GM12873 (cell line): Measurements from ENCODE around the gene SAXO1.

Source experiments
- CTCF ChIP-seq: IDR thresholded peaks from 2 replicates; pipeline ENCODE4 v1.5.1; 2012; ENCODE audit warnings: low read depth, mild to moderate bottlenecking, moderate library complexity, low read length, control low read depth; ENCODE audit not compliant: insufficient read depth; ENCODE audit errors: missing control alignments

Gene SAXO1

GRCh38 chr9:18976709-18977531, 56.1 kb downstream of the SAXO1 start:
- no peak for TF ChIP-seq CTCF

- TF ChIP-seq CTCF: no peak
Observed at GRCh38 chr9:18976221-18976708, 56.7 kb downstream of the SAXO1 start.

GRCh38 chr9:18973348-18973747, 59.7 kb downstream of the SAXO1 start:
- no peak for TF ChIP-seq CTCF

GRCh38 chr9:18972675-18973074, 60.3 kb downstream of the SAXO1 start:
- TF ChIP-seq CTCF: no peak

- TF ChIP-seq CTCF: no peak
Observed at GRCh38 chr9:18971909-18972308, 61.1 kb downstream of the SAXO1 start.

GRCh38 chr9:18971404-18971803, 61.6 kb downstream of the SAXO1 start:
- no peak for TF ChIP-seq CTCF

- TF ChIP-seq CTCF: no peak
Observed at GRCh38 chr9:18970393-18970792, 62.6 kb downstream of the SAXO1 start.
